Neural progenitor cell (in vitro differentiated cells): Measurements from ENCODE around the gene SYCE1L.
"Not testable (repeated sequence)": the region's sequence is repeated elsewhere in the genome, so short reads cannot be mapped to it uniquely, and the experiment has no call there.

Experiments
- CTCF ChIP-seq: fragments of 200-600 bp; sonication (generic); IDR thresholded peaks from 2 replicates; pipeline ENCODE4 v1.5.1; 2017; ENCODE audit warnings: antibody characterized with exemption, mild to moderate bottlenecking
- EZH2 ChIP-seq: fragments of 200-600 bp; sonication (generic); IDR thresholded peaks from 2 replicates; pipeline ENCODE4 v1.6.1; 2017; ENCODE audit warnings: antibody characterized with exemption, mild to moderate bottlenecking, moderate library complexity
- EZH2phosphoT487 ChIP-seq: fragments of 200-600 bp; sonication (generic); IDR thresholded peaks from 2 replicates; pipeline ENCODE4 v1.6.1; 2017; ENCODE audit warnings: antibody characterized with exemption

GRCh38 chr16:77186298-77186697 is 12.9 kb upstream of the SYCE1L start:
- not testable (repeated sequence) for TF ChIP-seq CTCF, EZH2, EZH2phosphoT487
